Measurements from ENCODE around the gene SLC25A21. TPM values are rescaled to one million over a fixed set of nuclear protein-coding genes. Genes with fewer than 3 reads are reported as not detected.
A peak's percentile ranks its signal among the peaks of the same experiment; 100 is the strongest.

The SLC25A21 gene
- total and polyA plus RNA-seq, 2 of the 13 experiments (the other 11 are each of a cell fraction or from before 2014, with no cell fraction given), result 1.9 to 2.9 TPM

DNA sequence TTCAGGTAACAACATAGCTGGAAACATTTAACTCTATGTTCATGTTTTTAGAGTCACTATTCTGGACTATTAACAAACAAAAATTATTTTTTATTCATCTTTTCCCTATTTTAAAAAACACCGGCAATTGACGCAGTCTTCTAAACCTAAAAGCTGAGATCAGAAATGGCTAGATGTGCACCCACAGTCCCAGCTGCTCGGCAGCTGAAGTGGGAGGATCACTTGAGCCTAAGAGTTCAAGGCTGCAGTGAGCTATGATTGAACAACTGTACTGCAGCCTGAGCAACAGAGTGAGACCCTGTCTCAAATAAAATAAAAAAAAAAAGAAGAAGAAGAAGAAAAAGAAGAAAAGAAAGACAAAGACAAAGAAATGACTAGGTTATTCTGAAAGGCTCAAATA is 446.3 kb downstream of the SLC25A21 start:
- H3K79me2 ChIP-seq (ENCODE audit: insufficient read depth, low read length), result no peaks in the 10 kb centered on the region
- FAIRE-seq (no peak), DNase-seq (ENCODE audit: low spot score) (no peak), ATAC-seq (peak; percentile 44; the same call in 1 of the 3 replicates)
- H3K36me3 ChIP-seq (replicated peaks in 1 of 2; ENCODE audit: control insufficient read depth in 1 of 2, insufficient read depth in 2 of 2, low read length in 2 of 2), result no peaks in the 10 kb centered on the region
- no peaks in the 10 kb centered on the region for H3K27me3 ChIP-seq (ENCODE audit: control insufficient read depth in 1 of 2, insufficient read depth in 2 of 2, low read length in 2 of 2)
- H3K4me3 ChIP-seq (replicated peaks in 1 of 3; ENCODE audit: insufficient read depth in 1 of 3, low read depth in 2 of 3, low read length in 3 of 3), result no peak overlapping the region
- H3K9me3 ChIP-seq (ENCODE audit: low read length), result no peaks in the 10 kb centered on the region
- ChIA-PET POLR2A (no interaction called here), CTCF (ENCODE audit: low intra/inter-chr PET ratio, low total read pairs) (no interaction called here)
- H3K4me2 ChIP-seq (ENCODE audit: low read depth, low read length), result no peak overlapping the region
- TF ChIP-seq GABPA (IDR thresholded peaks at IDR 0.05; ENCODE audit: low read depth, low read length), result no peak
- no peak for TF ChIP-seq GABPA (CRISPR knock-in tag; IDR thresholded peaks at IDR 0.05; ENCODE audit: low read depth)
- no peak for TF ChIP-seq CEBPG (CRISPR knock-in tag; IDR thresholded peaks at IDR 0.05)
- no peak for TF ChIP-seq ZNF883 (CRISPR knock-in tag; IDR thresholded peaks at IDR 0.05; ENCODE audit: not compliant biosample characterization)
- no peak for TF ChIP-seq ZBTB7A (CRISPR knock-in tag; IDR thresholded peaks at IDR 0.05)
- no peak for TF ChIP-seq REL (CRISPR knock-in tag; conservative IDR thresholded peaks at IDR 0.05)
- TF ChIP-seq RBM22 (optimal IDR thresholded peaks at IDR 0.05; ENCODE audit: low read length), result no peak
- TF ChIP-seq PHF8 (CRISPR knock-in tag; IDR thresholded peaks at IDR 0.05), result no peak
- no peak for TF ChIP-seq ZFY (CRISPR knock-in tag; IDR thresholded peaks at IDR 0.05)
- TF ChIP-seq, protein P1, sequence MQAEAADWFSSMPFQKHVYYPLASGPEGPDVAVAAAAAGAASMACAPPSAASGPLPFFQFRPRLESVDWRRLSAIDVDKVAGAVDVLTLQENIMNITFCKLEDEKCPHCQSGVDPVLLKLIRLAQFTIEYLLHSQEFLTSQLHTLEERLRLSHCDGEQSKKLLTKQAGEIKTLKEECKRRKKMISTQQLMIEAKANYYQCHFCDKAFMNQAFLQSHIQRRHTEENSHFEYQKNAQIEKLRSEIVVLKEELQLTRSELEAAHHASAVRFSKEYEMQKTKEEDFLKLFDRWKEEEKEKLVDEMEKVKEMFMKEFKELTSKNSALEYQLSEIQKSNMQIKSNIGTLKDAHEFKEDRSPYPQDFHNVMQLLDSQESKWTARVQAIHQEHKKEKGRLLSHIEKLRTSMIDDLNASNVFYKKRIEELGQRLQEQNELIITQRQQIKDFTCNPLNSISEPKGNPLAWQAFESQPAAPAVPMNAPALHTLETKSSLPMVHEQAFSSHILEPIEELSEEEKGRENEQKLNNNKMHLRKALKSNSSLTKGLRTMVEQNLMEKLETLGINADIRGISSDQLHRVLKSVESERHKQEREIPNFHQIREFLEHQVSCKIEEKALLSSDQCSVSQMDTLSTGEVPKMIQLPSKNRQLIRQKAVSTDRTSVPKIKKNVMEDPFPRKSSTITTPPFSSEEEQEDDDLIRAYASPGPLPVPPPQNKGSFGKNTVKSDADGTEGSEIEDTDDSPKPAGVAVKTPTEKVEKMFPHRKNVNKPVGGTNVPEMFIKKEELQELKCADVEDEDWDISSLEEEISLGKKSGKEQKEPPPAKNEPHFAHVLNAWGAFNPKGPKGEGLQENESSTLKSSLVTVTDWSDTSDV (CRISPR knock-in tag; IDR thresholded peaks at IDR 0.05), result no peak
- no peak for TF ChIP-seq PCBP1 (IDR thresholded peaks at IDR 0.05; ENCODE audit: borderline replicate concordance, low read depth, low read length)
- no peak for TF ChIP-seq ZFAT (CRISPR knock-in tag; conservative IDR thresholded peaks at IDR 0.05)
- TF ChIP-seq, protein P2, sequence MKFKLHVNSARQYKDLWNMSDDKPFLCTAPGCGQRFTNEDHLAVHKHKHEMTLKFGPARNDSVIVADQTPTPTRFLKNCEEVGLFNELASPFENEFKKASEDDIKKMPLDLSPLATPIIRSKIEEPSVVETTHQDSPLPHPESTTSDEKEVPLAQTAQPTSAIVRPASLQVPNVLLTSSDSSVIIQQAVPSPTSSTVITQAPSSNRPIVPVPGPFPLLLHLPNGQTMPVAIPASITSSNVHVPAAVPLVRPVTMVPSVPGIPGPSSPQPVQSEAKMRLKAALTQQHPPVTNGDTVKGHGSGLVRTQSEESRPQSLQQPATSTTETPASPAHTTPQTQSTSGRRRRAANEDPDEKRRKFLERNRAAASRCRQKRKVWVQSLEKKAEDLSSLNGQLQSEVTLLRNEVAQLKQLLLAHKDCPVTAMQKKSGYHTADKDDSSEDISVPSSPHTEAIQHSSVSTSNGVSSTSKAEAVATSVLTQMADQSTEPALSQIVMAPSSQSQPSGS (CRISPR knock-in tag; IDR thresholded peaks at IDR 0.05), result no peak
- TF ChIP-seq, protein P3, sequence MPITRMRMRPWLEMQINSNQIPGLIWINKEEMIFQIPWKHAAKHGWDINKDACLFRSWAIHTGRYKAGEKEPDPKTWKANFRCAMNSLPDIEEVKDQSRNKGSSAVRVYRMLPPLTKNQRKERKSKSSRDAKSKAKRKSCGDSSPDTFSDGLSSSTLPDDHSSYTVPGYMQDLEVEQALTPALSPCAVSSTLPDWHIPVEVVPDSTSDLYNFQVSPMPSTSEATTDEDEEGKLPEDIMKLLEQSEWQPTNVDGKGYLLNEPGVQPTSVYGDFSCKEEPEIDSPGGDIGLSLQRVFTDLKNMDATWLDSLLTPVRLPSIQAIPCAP (CRISPR knock-in tag; IDR thresholded peaks at IDR 0.05; ENCODE audit: low read depth), result no peak
- TF ChIP-seq ZMAT3 (CRISPR knock-in tag; conservative IDR thresholded peaks at IDR 0.05), result no peak
- no peak for TF ChIP-seq ZNF367 (CRISPR knock-in tag; IDR thresholded peaks at IDR 0.05; ENCODE audit: borderline replicate concordance)
- TF ChIP-seq HNRNPLL (IDR thresholded peaks at IDR 0.05; ENCODE audit: low read depth, low read length, poor library complexity, severe bottlenecking), result no peak
- no peak overlapping the region for H3K27ac ChIP-seq (ENCODE audit: extremely low read length, insufficient read depth, low read length)
- no TSS peak for BruUV-seq (replicated peaks)
- no peaks in the 10 kb centered on the region for H3K4me1 ChIP-seq (ENCODE audit: insufficient read depth, low read length)
- WGBS (ENCODE audit: low lambda C conversion rate), result 63% methylated on average over 3 of the region's 3 CpGs
- H2AFZ ChIP-seq (ENCODE audit: low read length), result no peak overlapping the region
- in situ Hi-C loops (cut with HindIII; ENCODE audit: extremely low pct_ligation_motif_present, low pct_unique_long_range_greater_than_20kb) (no loop called here), intact Hi-C loops (cut with micrococcal nuclease; ENCODE audit: unreplicated experiment) (no loop called here)
- no peaks in the 10 kb centered on the region for H4K20me1 ChIP-seq (ENCODE audit: insufficient read depth, low read length)
- H3K9ac ChIP-seq (ENCODE audit: insufficient read depth, low read depth, low read length), result no peak overlapping the region
